COR-L47 (cell line): ENCODE results near the gene CABP2.
"Not testable (repeated sequence)": the region's sequence is repeated elsewhere in the genome, so short reads cannot be mapped to it uniquely, and the experiment has no call there.

Experiments used
- DNase-seq: peaks from one replicate; lab custom pipeline; 2025; lab: John Stamatoyannopoulos, UW

CABP2 gene

DNA sequence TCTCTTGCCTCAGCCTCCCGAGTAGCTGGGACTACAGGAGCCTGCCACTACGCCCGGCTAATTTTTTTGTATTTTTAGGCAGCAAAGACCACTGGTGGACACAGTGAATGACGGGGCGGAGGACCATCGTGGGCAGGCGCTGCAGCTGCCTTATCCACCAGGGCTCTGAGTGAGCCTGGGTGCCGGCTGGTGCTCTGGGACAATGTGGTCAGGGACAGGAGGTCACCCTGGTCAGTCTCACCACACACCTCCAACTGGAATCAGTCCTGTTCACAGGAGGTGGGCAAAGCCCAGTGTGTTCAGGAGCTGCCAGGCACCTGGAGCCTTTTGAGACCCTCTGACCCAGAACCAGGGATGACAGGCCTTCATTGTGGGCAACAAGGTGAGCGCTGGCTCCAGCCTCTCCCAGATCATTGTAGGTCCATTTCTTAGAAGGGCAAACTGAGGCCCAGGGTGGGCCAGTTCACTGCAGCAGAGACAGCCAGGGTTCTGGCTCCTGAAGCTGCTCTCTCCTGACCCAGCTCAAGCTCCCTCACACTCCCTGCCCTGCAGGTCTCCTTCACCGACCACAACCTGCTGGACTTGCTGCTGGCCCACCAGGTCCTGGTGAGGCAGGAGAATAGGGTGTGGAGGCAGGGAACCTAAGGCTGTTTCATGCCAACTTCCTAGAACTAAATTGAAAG, 15.7 kb upstream of the CABP2 start:
- no peak for DNase-seq

GRCh38 chr11:67538306-67538705, 15.1 kb upstream of the CABP2 start:
- no peak for DNase-seq

- no peak for DNase-seq
These were observed 12.3 kb upstream of the CABP2 start for GRCh38 chr11:67535561-67535960.

DNA sequence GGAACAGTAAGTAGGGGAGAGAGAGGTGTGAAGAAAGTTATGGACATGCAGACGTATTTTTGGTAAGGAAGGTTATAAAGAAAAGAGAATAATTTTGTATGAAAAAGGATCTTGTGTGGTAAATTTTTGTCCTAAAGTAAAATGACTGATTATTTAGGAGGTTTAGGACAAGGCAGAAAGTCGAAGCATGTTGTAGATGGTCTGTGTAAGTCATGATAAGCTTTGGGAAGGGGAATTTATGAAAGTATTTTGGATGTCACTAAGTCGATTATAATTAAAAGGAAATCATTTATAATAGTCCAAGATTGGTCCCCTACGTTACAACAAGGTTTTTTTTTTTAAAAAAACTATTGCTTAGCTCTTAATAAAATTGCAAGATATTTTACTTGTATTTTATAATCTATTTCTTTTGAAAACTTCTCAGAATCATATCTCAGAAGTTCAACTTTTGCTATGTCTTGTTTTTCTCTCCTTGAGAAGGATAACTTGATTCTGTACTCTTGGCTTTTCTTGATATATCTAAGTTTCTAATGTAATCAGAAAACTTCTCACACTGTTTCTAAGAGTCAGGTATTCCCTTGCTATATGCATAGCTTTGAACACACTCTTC, 10.9 kb upstream of the CABP2 start:
- DNase-seq: no peak

- DNase-seq: no peak
These were observed 9.6 kb upstream of the CABP2 start for GRCh38 chr11:67532889-67533288.

DNA sequence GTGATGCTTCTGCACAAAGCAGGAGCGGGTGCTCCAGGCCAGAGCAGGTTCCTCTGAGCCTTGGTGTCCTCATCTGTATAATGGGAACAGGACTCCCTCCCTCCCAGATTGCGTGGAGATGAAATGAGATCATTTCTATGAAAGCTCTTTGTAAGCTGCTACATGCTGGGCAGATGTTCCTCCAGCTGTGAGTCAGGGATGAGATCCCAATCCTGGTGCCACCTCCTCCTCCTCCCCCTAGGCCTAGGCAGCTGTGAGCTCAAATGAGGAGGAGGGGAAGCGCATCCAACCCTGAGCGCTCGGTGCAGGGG, 7.0 kb upstream of the CABP2 start:
- no peak for DNase-seq

- no peak for DNase-seq
These were observed 5.1 kb upstream of the CABP2 start for GRCh38 chr11:67528376-67528775.

DNA sequence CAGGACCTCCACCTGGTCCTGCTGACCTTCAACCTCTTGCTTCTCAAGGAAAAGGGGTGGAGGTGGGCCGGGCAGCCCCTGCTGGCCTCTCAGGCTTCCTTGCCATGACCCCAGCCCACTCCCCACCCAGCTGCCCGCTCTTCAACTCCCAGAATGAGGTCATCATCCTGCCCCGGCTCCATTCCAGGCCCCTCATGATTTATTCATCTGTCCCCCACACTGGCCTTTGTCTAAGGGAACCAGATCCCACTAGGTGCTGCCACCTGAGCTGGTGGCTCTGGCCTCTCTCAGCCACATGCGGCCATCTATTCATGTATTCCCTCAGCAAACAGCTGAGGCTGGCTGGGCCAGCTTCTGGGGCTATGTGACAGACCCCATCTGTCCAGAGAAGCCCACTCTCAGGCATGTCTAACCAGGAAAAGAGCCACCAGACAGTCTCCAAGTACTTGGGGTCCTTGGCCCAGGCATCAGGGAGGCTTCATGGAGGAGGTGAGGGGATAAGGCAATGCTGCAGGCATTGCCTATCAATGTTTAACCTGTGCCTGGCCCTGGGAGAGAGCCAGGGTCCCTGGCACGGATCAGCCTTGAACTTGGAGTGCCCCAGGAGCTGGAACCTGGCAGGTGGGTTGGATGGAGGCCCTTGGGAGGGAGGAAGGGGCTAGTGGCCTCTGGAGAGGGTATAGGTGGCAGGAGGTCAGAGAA, 2.2 kb upstream of the CABP2 start:
- DNase-seq: no peak

GRCh38 chr11:67524480-67524808, 1.2 kb upstream of the CABP2 start:
- no peak for DNase-seq

DNA sequence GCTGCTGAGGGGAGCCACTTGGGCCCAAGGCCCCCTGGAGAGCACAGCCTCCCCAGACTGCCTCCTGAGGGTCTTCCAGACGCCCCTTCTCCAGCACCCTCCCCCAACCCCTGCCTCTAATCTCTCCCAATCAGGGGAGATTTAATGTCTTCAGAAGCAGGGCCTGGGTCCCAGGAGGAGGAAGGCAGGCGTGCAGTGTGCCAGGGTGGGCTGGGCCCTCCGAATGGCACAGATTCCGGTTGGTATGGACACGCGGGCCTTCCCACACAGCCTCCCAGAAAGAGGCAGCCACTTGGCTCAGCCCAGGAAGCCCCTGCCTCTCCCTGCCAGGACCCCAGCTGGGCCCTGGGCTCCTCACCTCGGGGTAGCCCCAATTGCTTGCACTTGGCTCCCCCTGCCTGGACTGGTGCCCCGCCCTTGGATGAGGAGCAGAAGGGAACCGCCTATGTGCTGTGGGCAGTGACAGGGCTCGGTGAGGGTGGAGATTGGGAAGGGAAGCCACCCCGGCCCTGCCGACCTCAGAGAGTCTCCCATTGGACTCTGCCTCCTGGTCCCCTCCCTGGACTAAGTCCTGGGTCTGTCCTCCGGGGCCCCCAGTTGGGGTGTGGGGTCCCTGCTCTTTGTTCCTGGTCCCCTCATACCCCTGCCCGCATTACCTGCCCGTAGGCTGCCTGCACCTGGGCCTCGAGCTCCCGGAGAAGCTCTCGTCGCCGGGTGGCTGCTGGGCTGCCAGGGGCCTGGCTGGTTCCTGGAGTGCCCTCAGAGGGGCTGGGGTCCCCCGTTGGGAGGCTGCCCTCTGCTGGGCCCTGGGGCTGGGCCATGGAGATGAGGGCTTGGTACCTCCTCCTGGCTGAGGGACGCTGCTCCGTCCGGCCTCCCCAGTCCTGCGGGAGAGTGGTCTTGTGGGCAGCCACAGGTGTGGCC, 572 bp upstream of the CABP2 start:
- DNase-seq: no peak

GRCh38 chr11:67522338-67522737, 908 bp downstream of the CABP2 start:
- no peak for DNase-seq

GRCh38 chr11:67521924-67522323, 1.3 kb downstream of the CABP2 start:
- DNase-seq: no peak

DNA sequence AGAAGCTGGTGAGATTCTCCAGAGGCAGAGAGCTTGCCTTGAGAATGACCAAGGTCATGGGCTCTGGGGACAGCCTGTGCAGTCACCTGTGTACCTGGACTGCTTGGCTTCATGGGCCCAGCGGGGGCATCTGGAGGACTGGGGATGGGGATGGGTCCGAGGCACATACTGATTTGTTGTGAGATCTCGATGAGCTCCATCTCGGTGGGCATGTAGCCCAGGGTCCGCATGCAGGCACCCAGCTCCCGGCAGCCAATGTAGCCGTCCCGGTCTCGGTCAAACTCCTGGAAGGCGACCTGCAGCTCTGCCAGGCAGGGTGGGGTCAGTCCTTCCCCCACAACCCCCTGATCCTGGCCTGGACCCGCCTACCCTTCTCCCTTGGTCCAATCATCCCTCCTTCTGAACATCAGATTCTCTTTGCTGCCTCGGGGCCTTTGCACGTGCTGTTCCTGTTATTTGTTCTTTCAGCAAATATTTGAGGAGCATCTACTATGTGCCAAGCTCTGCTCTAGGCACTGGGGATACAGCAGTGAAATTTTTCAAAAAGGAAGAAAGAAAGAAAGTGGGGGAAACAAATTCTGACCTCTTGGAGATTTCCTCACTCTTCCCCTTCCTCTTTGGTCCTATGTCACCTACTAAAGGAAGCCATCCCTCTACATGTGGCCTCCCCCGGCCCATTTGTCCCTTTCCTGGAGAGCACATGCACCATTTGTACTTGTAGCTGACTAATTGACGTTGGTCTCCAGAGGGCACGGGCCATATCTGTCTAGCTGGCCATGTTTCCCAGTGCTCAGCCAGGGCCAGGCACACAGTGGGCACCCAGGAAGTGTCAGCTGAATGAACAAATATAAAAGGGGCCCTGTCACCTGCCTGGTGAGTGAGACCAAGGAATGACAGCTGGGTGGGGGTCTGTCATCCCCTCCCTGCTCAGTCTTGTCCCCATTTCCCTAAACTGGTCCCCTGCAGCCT, 2.1 kb downstream of the CABP2 start:
- no peak for DNase-seq

GRCh38 chr11:67519726-67520125, 3.5 kb downstream of the CABP2 start:
- no peak for DNase-seq

DNA sequence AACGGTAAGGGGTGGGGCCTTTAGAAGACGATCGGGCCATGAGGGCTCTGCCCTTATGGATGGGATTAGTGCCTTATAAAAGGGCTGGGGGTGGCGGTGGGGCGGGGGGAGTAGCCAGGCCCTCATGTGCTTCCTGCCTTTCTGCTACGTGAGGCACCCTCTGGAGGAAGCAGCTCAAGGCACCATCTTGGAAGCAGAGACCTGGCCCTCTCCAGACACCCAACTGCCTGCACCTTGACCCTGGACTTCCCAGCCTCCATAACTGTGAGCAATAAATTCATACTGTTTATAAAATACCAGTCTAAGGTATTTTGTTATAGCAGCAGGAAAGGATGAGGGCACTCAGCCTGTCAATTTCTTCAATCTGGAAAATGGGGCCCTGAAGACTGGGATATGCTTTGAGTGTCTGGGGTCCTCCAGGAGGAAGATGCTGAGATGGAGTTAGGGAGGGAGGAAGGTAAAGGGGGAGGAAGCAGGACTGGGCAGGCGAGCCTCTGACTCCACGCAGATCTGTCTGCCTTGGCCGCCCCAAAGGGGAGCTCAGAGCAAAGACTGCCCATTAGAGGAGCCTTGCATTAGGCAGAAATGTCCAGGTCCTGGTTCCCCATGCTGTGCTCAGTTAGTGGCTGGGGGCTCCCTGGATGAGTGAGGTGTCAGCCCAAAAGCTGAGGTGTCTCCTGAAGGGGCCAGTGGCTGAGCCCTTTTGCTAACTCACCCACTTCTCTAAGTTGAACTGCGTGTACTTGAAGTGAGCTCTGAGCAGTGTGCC, 5.3 kb downstream of the CABP2 start:
- DNase-seq: no peak

DNA sequence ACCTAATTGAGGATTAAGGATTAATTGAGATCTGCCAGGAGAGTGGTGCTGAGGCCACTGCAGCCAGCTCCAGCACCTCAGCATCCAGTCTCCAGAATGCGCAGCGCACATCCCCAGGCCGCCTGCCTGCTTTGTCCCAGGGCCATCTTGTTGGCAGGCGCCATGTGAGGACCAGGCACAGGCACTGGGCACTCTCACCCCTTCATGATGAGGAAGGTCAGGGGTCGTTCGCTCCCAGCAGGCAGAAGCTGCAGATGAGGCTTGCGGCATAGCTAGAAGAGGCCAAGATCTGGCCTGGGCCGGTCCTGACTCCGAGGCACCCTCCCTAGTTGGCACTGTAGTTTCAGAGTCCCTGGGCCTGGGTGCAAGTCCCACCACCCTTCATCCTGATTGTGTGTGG, 6.4 kb downstream of the CABP2 start:
- DNase-seq: no peak

DNA sequence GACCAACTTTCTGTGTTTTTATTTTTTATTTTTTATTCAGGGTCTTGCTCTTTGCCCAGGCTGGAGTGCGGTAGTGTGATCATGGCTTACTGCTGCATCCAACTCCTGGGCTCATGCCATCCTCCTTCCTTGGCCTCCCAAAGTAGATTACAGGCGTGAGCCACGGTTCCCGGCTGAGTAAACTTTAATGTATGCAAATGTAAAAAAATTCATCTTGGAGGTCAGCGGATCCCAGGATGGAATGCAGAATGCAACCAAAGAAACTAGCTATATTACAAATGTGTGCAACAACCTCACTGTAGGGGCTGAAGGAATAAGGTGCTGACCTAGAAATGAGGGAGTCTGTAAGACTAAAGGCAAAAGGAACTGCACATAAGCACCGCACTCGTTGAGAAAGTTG, 9.1 kb downstream of the CABP2 start:
- no peak for DNase-seq

GRCh38 chr11:67511558-67511957, 11.7 kb downstream of the CABP2 start:
- DNase-seq: not testable (repeated sequence)

GRCh38 chr11:67510023-67510345, 13.3 kb downstream of the CABP2 start:
- no peak for DNase-seq

GRCh38 chr11:67508486-67509121, 14.6 kb downstream of the CABP2 start:
- DNase-seq: peak; percentile 97
